HG03139 (cell line): ENCODE results near the gene XBP1.
"Not testable (repeated sequence)": the region's sequence is repeated elsewhere in the genome, so short reads cannot be mapped to it uniquely, and the experiment has no call there.

Source experiments
- ATAC-seq: cut with Tn5 transposase; IDR thresholded peaks from one replicate; pipeline ENCODE4 v1.9.1; 2021; ENCODE audit not compliant: unreplicated experiment

The XBP1 gene

DNA sequence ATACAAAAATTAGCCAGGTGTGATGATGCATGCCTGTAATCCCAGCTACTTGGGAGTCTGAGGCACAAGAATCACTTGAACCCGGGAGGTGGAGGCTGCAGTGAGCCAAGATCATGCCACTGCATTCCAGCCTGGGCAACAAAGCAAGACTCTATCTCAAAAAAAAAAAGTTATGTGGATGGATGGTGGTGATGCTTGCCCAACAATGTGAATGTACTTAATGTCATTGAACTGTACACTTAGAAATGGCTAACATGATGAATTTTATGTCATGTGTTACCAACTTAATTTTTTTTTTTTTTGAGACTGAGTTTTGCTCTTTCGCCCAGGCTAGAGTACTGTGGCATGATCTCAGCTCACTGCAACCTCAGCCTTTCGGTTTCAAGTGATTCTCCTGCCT is 45.9 kb downstream of the XBP1 start:
- not testable (repeated sequence) for ATAC-seq

DNA sequence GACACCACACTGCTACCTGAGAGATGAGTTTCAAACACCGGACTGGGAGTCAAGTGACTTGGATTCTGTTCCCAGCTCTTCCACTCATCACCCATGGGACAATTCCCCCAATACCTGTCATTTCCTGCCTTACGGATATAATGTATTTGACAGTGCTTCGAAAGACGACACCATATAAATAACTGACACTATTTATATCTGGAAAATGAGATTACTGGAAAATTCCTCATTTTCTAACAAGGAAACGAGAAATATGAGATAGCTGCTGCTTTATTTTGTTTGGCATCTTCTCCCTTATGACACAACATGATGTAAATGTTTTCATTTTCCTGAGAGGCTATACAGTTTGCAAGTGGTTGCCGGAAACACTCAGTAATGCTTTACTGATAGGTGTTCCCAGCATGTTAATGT is 49.9 kb downstream of the XBP1 start:
- ATAC-seq, result no peak
